SK-N-SH treated with all-trans-retinoic acid at 6 μM for 48 hours (cell line): ENCODE results near the gene ARMH3.

ENCODE experiments used
- ATAC-seq: fragments of 200-7000 bp; cut with Tn5 transposase; 3 replicates; pipeline ENCODE4 v1.9.1; 2020; ENCODE audit warnings: mild to moderate bottlenecking, moderate library complexity
- ARNTL ChIP-seq: fragments of 450-650 bp; formaldehyde crosslinking; IDR thresholded peaks from 2 replicates; pipeline ENCODE4 v1.5.0; 2020; ENCODE audit warnings: low read depth, mild to moderate bottlenecking, moderate library complexity, borderline replicate concordance
- BACH2 ChIP-seq: fragments of 250-450 bp; sonication (Bioruptor Pico); IDR thresholded peaks from 2 replicates; pipeline ENCODE4 v1.9.0; 2021; ENCODE audit warnings: mild to moderate bottlenecking, borderline replicate concordance
- CREB5 ChIP-seq: fragments of 250-450 bp; sonication (Bioruptor Pico); IDR thresholded peaks from 2 replicates; pipeline ENCODE4 v1.5.1; 2020; ENCODE audit warnings: low read depth, mild to moderate bottlenecking, moderate library complexity
- CSRNP3 ChIP-seq: fragments of 250-450 bp; sonication (Bioruptor Pico); IDR thresholded peaks from 2 replicates; pipeline ENCODE4 v1.5.1; 2021; ENCODE audit warnings: mild to moderate bottlenecking, moderate library complexity
- ESRRG ChIP-seq: fragments of 250-450 bp; sonication (Bioruptor Pico); IDR thresholded peaks from 2 replicates; pipeline ENCODE4 v1.6.1; 2021; ENCODE audit warnings: mild to moderate bottlenecking
- GLIS3 ChIP-seq: fragments of 250-450 bp; sonication (Bioruptor Pico); IDR thresholded peaks from 2 replicates; pipeline ENCODE4 v1.5.0; 2020; ENCODE audit warnings: mild to moderate bottlenecking, moderate library complexity
- OSR1 ChIP-seq: fragments of 250-450 bp; sonication (Bioruptor Pico); IDR thresholded peaks from 2 replicates; pipeline ENCODE4 v1.8.0; 2022; ENCODE audit warnings: moderate library complexity, mild to moderate bottlenecking, inconsistent platforms
- PATZ1 ChIP-seq: fragments of 250-450 bp; sonication (Bioruptor Pico); IDR thresholded peaks from 2 replicates; pipeline ENCODE4 v1.8.0; 2020; ENCODE audit warnings: mild to moderate bottlenecking, moderate library complexity, borderline replicate concordance
- POU6F1 ChIP-seq: fragments of 250-450 bp; sonication (Bioruptor Pico); IDR thresholded peaks from 2 replicates; pipeline ENCODE4 v1.8.0; 2021; ENCODE audit warnings: low read depth, mild to moderate bottlenecking, moderate library complexity, borderline replicate concordance
- PPARA ChIP-seq: fragments of 250-450 bp; sonication (Bioruptor Pico); IDR thresholded peaks from 2 replicates; pipeline ENCODE4 v1.5.0; 2020; ENCODE audit warnings: mild to moderate bottlenecking, borderline replicate concordance
- SNAI2 ChIP-seq: fragments of 250-450 bp; sonication (Bioruptor Pico); IDR thresholded peaks from 2 replicates; pipeline ENCODE4 v1.5.0; 2020; ENCODE audit warnings: mild to moderate bottlenecking, moderate library complexity
- TCF4 ChIP-seq: fragments of 250-450 bp; sonication (Bioruptor Pico); IDR thresholded peaks from 2 replicates; pipeline ENCODE4 v1.8.0; 2021; ENCODE audit warnings: mild to moderate bottlenecking, moderate library complexity, borderline replicate concordance
- TOX ChIP-seq: fragments of 250-450 bp; sonication (Bioruptor Pico); IDR thresholded peaks from 2 replicates; pipeline ENCODE4 v1.8.0; 2021; ENCODE audit warnings: mild to moderate bottlenecking, moderate library complexity, borderline replicate concordance
- TSHZ2 ChIP-seq: fragments of 250-450 bp; sonication (Bioruptor Pico); IDR thresholded peaks from 2 replicates; pipeline ENCODE4 v1.5.0; 2020; ENCODE audit warnings: mild to moderate bottlenecking, moderate library complexity
- ZC3H10 ChIP-seq: fragments of 250-450 bp; sonication (Bioruptor Pico); IDR thresholded peaks from 2 replicates; pipeline ENCODE4 v1.5.1; 2021; ENCODE audit warnings: mild to moderate bottlenecking, moderate library complexity
- ZFP3 ChIP-seq: fragments of 250-450 bp; sonication (Bioruptor Pico); IDR thresholded peaks from 2 replicates; pipeline ENCODE4 v1.5.0; 2020; ENCODE audit warnings: mild to moderate bottlenecking, moderate library complexity
- ZFP30 ChIP-seq: fragments of 450-650 bp; formaldehyde crosslinking; IDR thresholded peaks from 2 replicates; pipeline ENCODE4 v1.5.0; 2022; ENCODE audit warnings: mild to moderate bottlenecking, moderate library complexity
- ZNF565 ChIP-seq: fragments of 450-650 bp; formaldehyde crosslinking; conservative IDR thresholded peaks from 2 replicates; pipeline ENCODE4 v1.5.0; 2020; ENCODE audit warnings: low read depth, mild to moderate bottlenecking, moderate library complexity
- ZNF8 ChIP-seq: fragments of 450-650 bp; formaldehyde crosslinking; IDR thresholded peaks from 2 replicates; pipeline ENCODE4 v1.5.0; 2020; ENCODE audit warnings: mild to moderate bottlenecking, moderate library complexity

ARMH3 gene

GRCh38 chr10:101959346-101959916 is 96.5 kb downstream of the ARMH3 start (continued):
- TF ChIP-seq POU6F1 (CRISPR knock-in tag) (no peak), PATZ1 (CRISPR knock-in tag) (no peak), TCF4 (CRISPR knock-in tag) (no peak), BACH2 (CRISPR knock-in tag) (no peak), PPARA (CRISPR knock-in tag) (no peak), ZNF565 (CRISPR knock-in tag) (no peak), ESRRG (CRISPR knock-in tag) (no peak), GLIS3 (no peak), SNAI2 (CRISPR knock-in tag) (no peak), ZFP30 (CRISPR knock-in tag) (no peak), ARNTL (CRISPR knock-in tag) (no peak), ZFP3 (CRISPR knock-in tag) (no peak), OSR1 (CRISPR knock-in tag) (no peak), TOX (CRISPR knock-in tag) (no peak)

GRCh38 chr10:101958691-101959090 is 97.3 kb downstream of the ARMH3 start:
- no peak for ATAC-seq

More at GRCh38 chr10:101958691-101959090, 97.3 kb downstream of the ARMH3 start:
- no peak for TF ChIP-seq ESRRG (CRISPR knock-in tag)
- no peak for TF ChIP-seq ZFP30 (CRISPR knock-in tag)
- TF ChIP-seq ZC3H10 (CRISPR knock-in tag), result no peak
- no peak for TF ChIP-seq TCF4 (CRISPR knock-in tag)
- TF ChIP-seq CREB5 (CRISPR knock-in tag), result no peak
- TF ChIP-seq TSHZ2 (CRISPR knock-in tag), result no peak
- no peak for TF ChIP-seq BACH2 (CRISPR knock-in tag)
- TF ChIP-seq ZNF8 (CRISPR knock-in tag), result no peak
- TF ChIP-seq PPARA (CRISPR knock-in tag), result no peak
- TF ChIP-seq SNAI2 (CRISPR knock-in tag), result no peak
- no peak for TF ChIP-seq CSRNP3 (CRISPR knock-in tag)
